Vagina (tissue), 2 donors: Measurements from ENCODE around the gene IL11.

Experiments
- POLR2A ChIP-seq, 2 donors: fragments of 450-650 bp; IDR thresholded peaks; one replicate each; pipeline ENCODE4 v1.6.1; 2017; ENCODE audit warnings: antibody characterized with exemption in 2 of 2, mild to moderate bottlenecking in 2 of 2, moderate library complexity in 2 of 2
- POLR2AphosphoS5 ChIP-seq, 2 donors: sonication (generic); formaldehyde crosslinking; IDR thresholded peaks; one replicate each; pipeline ENCODE4 v1.9.0; 2017; ENCODE audit warnings: antibody characterized with exemption in 2 of 2, mild to moderate bottlenecking in 2 of 2, low read depth in 1 of 2; ENCODE audit not compliant: insufficient read depth in 1 of 2
- TF ChIP-seq, protein P1 (sequence below), 3 experiments: fragments of 450-650 bp in 2 of 3; fragments of 200-600 bp in 1 of 3; sonication (generic) in 1 of 3; IDR thresholded peaks; one replicate each; pipeline ENCODE4 v1.5.1; 2017 to 2019; ENCODE audit warnings: antibody characterized with exemption in 3 of 3, mild to moderate bottlenecking in 2 of 3, moderate library complexity in 2 of 3

DNA sequence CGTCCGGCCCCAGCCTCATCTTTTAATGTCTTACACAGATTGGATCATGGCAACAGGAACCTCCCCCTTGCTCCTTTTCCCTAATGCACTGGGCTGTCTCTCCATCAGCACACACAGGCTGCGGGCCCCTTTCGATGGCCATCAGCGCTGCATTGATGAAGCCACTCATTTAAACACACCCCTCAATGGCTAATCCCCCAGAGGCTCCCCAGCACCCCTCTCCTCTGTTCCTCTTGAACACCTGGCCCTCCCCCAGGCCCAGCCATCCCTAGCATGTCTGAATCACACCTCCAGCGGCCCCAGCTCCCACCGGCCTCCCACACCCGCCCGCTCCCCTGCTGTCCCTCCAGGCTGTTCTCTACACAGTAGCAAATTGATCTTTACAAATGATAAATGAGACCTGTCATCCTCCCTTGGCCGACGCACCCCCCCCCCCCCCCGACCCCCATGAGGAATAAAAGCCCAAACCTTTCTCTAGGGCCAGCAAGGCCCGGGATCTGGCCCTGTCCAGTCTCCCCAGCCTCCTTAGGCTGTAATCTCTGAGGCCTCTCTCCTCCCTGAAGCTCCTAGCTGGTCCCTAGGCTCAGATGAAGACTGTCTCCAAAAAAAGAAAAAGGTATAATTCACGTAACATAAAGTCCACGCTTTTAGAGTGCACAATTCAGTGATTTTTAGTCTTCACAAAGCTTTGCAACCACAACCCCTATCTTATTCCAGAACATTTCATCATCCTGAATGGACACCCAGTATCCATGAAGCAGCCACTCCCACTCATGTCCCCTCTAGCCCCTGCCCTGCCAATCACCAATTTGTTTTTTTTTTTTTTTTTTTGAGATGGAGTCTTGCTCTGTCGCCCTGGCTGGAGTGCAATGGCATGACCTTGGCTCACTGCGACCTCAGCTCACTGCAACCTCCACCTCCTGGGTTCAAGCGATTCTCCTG is 22.8 kb upstream of the IL11 start:
- no peak for TF ChIP-seq POLR2AphosphoS5 (IDR thresholded peaks at IDR 0.05; ENCODE audit: insufficient read depth in 1 of 2, low read depth in 1 of 2)
- TF ChIP-seq, protein P1, sequence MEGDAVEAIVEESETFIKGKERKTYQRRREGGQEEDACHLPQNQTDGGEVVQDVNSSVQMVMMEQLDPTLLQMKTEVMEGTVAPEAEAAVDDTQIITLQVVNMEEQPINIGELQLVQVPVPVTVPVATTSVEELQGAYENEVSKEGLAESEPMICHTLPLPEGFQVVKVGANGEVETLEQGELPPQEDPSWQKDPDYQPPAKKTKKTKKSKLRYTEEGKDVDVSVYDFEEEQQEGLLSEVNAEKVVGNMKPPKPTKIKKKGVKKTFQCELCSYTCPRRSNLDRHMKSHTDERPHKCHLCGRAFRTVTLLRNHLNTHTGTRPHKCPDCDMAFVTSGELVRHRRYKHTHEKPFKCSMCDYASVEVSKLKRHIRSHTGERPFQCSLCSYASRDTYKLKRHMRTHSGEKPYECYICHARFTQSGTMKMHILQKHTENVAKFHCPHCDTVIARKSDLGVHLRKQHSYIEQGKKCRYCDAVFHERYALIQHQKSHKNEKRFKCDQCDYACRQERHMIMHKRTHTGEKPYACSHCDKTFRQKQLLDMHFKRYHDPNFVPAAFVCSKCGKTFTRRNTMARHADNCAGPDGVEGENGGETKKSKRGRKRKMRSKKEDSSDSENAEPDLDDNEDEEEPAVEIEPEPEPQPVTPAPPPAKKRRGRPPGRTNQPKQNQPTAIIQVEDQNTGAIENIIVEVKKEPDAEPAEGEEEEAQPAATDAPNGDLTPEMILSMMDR (IDR thresholded peaks at IDR 0.05), result no peak
- no peak for TF ChIP-seq POLR2A (IDR thresholded peaks at IDR 0.05)
